ENCODE results near the gene DNMT1. TPM values are rescaled to one million over a fixed set of nuclear protein-coding genes. Genes with fewer than 3 reads are reported as not detected.

The DNMT1 gene
- total RNA-seq, 2 donors from 2014 or later = 17.9 to 36.6 TPM

DNA sequence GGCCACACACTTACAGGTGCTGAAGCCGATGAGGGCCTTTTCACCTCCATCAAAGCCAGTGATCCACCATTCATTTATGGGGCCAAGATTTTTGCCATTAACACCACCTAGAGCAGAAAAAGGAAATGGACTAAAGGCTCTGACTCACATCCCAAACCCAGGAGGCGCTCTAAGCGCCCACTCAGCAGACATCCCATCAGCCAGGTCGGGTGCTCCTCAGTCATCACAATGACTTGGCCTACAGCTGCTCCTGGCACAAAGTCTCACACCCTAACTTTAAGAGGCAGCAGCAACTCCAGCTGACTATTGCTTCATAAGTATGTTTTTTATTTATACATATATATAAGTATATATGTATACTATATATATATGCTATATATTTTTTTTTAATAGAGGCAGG, 38.9 kb downstream of the DNMT1 start:
- ATAC-seq (no peak), DNase-seq (no peak)
- Histone ChIP-seq H3K9me3 (no peaks in the 10 kb centered on the region), H3K4me3 (no peak overlapping the region), H3K4me1 (no peaks in the 10 kb centered on the region), H3K27ac (no peak overlapping the region), H3K27me3 (no peaks in the 10 kb centered on the region), H3K36me3 (replicated peaks in 1 of 2; ENCODE audit: insufficient read depth in 1 of 2, low read depth in 2 of 2) (peaks cover 9 to 34% of the 10 kb centered on the region in 2 donors)
- no peak for TF ChIP-seq POLR2A (IDR thresholded peaks at IDR 0.05)
- TF ChIP-seq, protein P1, sequence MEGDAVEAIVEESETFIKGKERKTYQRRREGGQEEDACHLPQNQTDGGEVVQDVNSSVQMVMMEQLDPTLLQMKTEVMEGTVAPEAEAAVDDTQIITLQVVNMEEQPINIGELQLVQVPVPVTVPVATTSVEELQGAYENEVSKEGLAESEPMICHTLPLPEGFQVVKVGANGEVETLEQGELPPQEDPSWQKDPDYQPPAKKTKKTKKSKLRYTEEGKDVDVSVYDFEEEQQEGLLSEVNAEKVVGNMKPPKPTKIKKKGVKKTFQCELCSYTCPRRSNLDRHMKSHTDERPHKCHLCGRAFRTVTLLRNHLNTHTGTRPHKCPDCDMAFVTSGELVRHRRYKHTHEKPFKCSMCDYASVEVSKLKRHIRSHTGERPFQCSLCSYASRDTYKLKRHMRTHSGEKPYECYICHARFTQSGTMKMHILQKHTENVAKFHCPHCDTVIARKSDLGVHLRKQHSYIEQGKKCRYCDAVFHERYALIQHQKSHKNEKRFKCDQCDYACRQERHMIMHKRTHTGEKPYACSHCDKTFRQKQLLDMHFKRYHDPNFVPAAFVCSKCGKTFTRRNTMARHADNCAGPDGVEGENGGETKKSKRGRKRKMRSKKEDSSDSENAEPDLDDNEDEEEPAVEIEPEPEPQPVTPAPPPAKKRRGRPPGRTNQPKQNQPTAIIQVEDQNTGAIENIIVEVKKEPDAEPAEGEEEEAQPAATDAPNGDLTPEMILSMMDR (IDR thresholded peaks at IDR 0.05) = no peak
- intact Hi-C loops (cut with DNase I) = no loop called here
- 91 to 93% methylated on average over 4 of the region's 4 CpGs for WGBS, 2 donors

DNA sequence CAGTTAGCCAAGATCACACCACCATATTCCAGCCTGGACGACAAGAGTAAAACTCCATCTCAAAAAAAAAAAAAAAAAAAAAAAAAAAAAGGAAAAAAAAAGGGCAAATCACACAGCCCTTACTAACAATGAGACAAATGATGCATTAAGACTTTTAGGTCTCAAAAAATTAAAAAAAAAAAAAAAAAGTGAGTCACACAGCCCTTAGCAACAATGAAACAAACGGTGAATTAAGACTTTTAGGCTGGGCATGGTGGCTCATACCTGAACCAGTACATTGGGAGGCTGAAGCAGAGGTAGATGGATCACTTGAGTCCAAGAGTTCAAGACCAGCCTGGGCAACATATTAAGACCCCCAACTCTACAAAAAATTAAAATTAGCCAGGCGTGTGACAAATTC, 42.7 kb downstream of the DNMT1 start:
- H3K27me3 ChIP-seq = no peaks in the 10 kb centered on the region
- H3K4me3 ChIP-seq = no peak overlapping the region
- no peak for DNase-seq
- H3K36me3 ChIP-seq (replicated peaks in 1 of 2; ENCODE audit: insufficient read depth in 1 of 2, low read depth in 2 of 2) = peaks cover 0 to 34% of the 10 kb centered on the region in 2 donors
- TF ChIP-seq, protein P1 (IDR thresholded peaks at IDR 0.05) = no peak
- no peak for TF ChIP-seq POLR2A (IDR thresholded peaks at IDR 0.05)
- no peaks in the 10 kb centered on the region for H3K4me1 ChIP-seq
- no peak for ATAC-seq
- 93 to 98% methylated on average over 3 of the region's 3 CpGs for WGBS, 2 donors
- no peak overlapping the region for H3K27ac ChIP-seq
- intact Hi-C loops (cut with DNase I) = no loop called here
- H3K9me3 ChIP-seq = no peaks in the 10 kb centered on the region

DNA sequence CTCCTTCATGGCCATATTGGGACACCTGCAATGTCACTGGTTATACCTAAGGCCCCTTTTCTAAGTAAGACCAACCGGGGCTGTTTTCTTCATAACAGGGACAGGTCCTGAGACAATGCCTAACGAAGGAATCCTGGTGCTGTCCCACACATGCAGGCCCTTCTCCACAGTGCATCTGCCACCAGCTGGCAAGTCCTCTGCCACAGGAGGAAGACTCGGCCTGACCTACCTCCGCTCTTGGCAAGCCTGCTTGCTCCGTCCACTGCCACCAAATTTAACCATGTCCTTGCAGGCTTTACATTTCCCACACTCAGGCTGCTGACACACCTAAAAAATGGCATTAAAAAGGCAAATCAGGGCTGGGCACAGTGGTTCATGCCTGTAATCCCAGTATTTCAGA, 43.2 kb downstream of the DNMT1 start:
- no peak for DNase-seq
- H3K4me1 ChIP-seq = no peaks in the 10 kb centered on the region
- H3K27ac ChIP-seq = no peak overlapping the region
- ATAC-seq = no peak
- intact Hi-C loops (cut with DNase I) = no loop called here
- TF ChIP-seq, protein P1 (IDR thresholded peaks at IDR 0.05) = no peak
- TF ChIP-seq POLR2A (IDR thresholded peaks at IDR 0.05) = no peak
- H3K36me3 ChIP-seq (replicated peaks in 1 of 2; ENCODE audit: insufficient read depth in 1 of 2, low read depth in 2 of 2) = peaks cover 0 to 34% of the 10 kb centered on the region in 2 donors
- WGBS, 2 donors = 78 to 86% methylated on average over 5 of the region's 5 CpGs
- no peaks in the 10 kb centered on the region for H3K9me3 ChIP-seq
- H3K4me3 ChIP-seq = no peak overlapping the region
- no peaks in the 10 kb centered on the region for H3K27me3 ChIP-seq

DNA sequence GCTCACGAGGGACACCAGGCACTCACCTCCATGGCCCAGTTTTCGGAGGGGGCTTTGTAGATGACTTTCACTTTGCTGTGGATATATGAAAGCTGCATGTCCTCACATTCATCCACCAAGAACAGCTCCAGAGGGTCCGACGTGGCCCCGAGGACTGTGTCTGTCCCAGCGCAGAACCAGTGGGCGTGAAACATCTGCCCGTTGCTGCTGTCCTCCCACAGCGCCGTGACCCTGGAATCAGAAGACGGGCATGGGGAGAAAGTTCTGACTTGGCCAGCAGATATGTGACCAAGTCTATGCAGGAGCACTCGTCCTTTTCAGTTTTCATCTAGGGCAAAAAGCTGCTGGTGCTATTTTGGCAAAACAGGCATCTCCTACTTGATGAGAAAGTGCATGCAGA, 45.3 kb downstream of the DNMT1 start:
- DNase-seq (no peak), ATAC-seq (no peak)
- 94 to 95% methylated on average over 12 of the region's 12 CpGs for WGBS, 2 donors
- Histone ChIP-seq H3K27ac (no peak overlapping the region), H3K4me1 (no peaks in the 10 kb centered on the region), H3K36me3 (replicated peaks in 1 of 2; ENCODE audit: insufficient read depth in 1 of 2, low read depth in 2 of 2) (peaks cover 0 to 31% of the 10 kb centered on the region in 2 donors), H3K9me3 (no peaks in the 10 kb centered on the region), H3K4me3 (no peak overlapping the region), H3K27me3 (no peaks in the 10 kb centered on the region)
- no peak for TF ChIP-seq POLR2A (IDR thresholded peaks at IDR 0.05)
- TF ChIP-seq, protein P1 (IDR thresholded peaks at IDR 0.05) = no peak
- intact Hi-C loops (cut with DNase I) = no loop called here

DNA sequence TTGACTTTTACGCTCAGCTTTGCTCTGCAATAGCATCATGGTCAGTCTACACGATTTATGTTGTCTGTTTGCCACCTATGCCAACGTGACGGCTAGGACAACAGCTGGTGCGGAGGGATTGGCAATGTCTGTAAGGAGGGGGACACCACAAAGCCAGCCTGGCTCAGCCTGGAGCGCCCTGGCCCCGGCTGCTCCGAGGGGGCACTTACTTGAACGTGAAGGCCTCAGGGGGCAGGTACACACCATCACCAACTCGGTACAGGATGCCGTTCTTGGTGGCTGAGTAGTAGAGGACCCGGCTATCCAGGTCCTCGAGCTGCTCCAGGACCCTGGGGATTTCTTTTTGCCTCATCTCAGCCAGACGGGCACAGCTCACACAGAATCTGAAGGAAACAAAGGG, 48.6 kb downstream of the DNMT1 start:
- no peaks in the 10 kb centered on the region for H3K27me3 ChIP-seq
- H3K9me3 ChIP-seq = no peaks in the 10 kb centered on the region
- intact Hi-C loops (cut with DNase I) = no loop called here
- H3K36me3 ChIP-seq (replicated peaks in 1 of 2; ENCODE audit: insufficient read depth in 1 of 2, low read depth in 2 of 2) = peaks cover 0 to 39% of the 10 kb centered on the region in 2 donors
- whole genome bisulfite sequencing, 2 donors = 94 to 100% methylated on average over 2 to 14 of the region's 14 CpGs
- TF ChIP-seq POLR2A (IDR thresholded peaks at IDR 0.05) = no peak
- TF ChIP-seq, protein P1 (IDR thresholded peaks at IDR 0.05) = no peak
- ATAC-seq (no peak), DNase-seq (no peak)
- no peak overlapping the region for H3K4me3 ChIP-seq
- no peaks in the 10 kb centered on the region for H3K4me1 ChIP-seq
- H3K27ac ChIP-seq = no peak overlapping the region

Measured in body of pancreas (tissue), 4 donors.